Sciatic nerve (tissue), 2 donors: ENCODE data around the gene ZSCAN22. TPM values are rescaled to one million over a fixed set of nuclear protein-coding genes. Genes with fewer than 3 reads are reported as not detected.
"Not testable (repeated sequence)": the region's sequence is repeated elsewhere in the genome, so short reads cannot be mapped to it uniquely, and the experiment has no call there.

Source experiments
- ATAC-seq: fragments of 200-7000 bp; cut with Tn5 transposase; one replicate; pipeline ENCODE4 v1.9.1; 2020; ENCODE audit warnings: mild to moderate bottlenecking, moderate library complexity
- DNase-seq: peaks from one replicate; pipeline ENCODE4 v3.0.0-alpha.2; 2020; ENCODE audit warnings: low spot score
- intact Hi-C: fragments of 100-400 bp; cut with DNase I; formaldehyde crosslinking; loops from one replicate; pipeline ENCODE4 v1.14.2; 2022
- total RNA-seq: library from RNA; stranded (reverse); fragmentation: NEBNext Ultra II Directional; extraction: Animal tissue kit (Norgen Biotek cat#: 25700); gene quantifications from one replicate; pipeline ENCODE4 v1.2.1, GENCODE V29; 2021
- donor health status: DM: no; HTN: no; CAD: no.
- donor health status: DM: no; HTN: no; CAD: no.

ZSCAN22 gene
- 4.5 TPM for total RNA-seq

DNA sequence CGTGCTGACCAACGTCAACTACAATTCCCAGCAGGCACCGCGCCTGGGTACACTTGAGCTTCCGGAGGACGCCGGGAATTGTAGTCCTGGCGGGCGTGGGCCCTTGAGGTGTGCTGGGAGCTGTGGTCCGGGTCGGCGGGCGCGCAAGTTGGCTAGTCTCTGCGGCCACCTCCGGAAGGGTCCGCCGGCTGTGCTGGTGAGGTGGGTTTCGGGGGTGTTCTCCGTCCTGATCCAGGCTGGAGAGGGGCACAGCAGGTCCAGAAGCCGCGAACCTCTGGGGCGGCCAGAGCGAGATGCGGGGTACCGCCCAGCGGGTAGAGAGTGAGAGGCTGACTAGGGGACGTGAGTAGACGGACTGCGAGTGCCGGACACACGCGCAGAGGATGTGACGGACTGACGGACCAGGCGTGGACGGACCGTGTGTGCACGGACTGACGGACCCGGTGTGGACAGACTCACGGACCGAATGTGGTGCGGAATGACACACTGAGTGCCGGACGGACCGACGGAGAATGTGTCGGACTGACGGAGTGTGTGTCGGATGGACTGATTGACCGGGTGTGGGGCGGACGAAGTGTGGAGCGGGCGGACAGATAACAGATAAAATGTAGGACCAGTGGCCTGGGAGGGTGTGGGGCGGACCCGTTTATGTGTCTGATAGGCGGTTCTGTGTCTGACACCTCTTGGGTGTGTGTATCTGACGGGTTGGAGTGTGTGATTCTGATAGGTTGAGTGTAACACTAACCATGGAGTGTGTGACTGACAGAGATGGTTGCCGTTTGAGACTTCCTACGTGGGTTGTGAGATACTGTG lies at the start of gene ZSCAN22:
ZSCAN22 (plus strand) TSS at position 81 of the 813 bp plus-strand sequence. CDS start 7,809 bp downstream, outside the sequence.
- ATAC-seq (peak; percentile 99), DNase-seq (peak; percentile 98)
- intact Hi-C loops = no loop called here

DNA sequence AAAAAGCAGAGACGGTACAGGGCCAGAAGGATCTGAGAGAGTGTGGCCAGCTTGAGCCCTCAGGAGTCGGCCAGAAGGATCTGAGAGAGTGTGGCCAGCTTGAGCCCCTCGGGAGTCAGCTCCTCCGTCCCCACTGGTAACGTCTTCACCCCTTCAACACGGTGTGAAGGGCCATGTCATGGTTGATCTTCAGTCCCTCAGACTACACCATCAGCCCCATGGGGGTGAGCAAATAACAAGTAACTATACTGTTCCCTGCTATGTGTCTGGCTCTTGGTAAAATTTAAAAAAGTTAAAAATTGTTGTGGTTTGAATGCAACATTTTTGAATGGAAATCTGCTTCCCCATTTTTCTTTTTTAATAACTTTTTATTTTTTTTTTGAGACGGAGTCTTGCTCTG lies 49.6 kb upstream of the ZSCAN22 start:
- no peak for DNase-seq
- no peak for ATAC-seq
- intact Hi-C loops = no loop called here

DNA sequence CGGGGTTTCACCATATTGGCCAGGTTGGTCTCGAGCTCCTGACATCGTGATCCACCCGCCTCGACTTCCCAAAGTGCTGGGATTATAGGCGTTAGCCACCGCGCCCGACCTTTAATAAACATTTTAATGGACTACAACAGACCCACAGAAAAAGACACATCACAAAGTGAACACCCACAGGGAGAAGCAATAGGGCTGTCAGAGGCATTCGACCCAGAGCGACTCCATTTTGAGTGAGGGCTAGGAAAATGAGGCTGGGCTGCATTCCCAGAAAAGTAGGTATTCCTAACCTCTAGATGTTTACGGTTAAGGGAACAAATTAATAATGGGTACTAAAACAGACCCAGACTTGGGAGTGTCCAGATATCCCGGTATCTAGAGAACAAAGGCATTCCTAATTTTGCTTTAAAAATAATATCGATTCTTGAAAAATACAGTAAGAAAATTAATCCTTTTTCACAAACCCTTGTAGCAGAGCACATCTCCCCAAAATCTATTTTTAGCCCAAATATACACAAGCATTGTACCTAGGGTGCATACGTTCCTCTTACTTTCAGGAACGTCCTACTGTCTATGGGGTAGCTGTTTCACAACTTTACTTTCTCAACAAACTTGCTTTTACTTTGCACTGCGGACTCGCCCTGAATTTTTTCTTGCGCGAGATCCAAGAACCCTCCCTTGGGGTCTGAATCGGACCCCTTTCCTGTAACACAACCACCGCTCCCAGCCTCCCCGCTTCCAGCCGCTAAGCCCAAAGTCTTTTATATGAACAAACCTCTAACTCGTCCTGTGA lies 48.9 kb upstream of the ZSCAN22 start:
- DNase-seq (no peak), ATAC-seq (peak; percentile 43)
- intact Hi-C loops = no loop called here

DNA sequence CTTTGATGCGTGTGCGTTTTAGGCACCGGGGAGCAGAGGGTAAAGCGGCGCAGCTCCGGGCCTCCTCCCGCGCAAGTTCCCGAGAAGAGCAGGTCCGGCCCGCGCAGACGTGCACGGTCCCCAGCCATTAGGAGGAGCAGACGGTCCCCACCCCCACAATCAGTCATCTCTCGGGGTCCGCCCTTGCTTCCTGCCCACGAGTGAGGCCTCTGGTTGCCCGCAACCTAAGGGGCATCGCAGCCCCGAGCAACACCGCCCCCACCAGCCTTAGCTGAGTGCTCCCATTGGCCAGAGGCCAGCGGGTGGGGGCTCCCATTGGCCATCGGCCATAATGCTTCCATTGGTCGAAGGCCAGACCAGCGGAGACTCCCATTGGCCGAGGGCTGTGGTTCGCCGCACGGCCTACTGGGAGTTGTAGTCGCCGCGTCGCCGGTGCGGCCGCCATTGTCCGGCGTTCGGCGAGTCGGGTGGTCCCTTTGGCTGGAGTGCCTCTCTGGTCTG lies 48.2 kb upstream of the ZSCAN22 start, which contains the start of gene ZNF8:
ZNF8 (plus strand) TSS at position 415 of the 501 bp plus-strand sequence. CDS start 127 bp downstream, outside the sequence.
- DNase-seq (peak; percentile 98), ATAC-seq (peak; percentile 98)
- intact Hi-C loops = no loop called here

DNA sequence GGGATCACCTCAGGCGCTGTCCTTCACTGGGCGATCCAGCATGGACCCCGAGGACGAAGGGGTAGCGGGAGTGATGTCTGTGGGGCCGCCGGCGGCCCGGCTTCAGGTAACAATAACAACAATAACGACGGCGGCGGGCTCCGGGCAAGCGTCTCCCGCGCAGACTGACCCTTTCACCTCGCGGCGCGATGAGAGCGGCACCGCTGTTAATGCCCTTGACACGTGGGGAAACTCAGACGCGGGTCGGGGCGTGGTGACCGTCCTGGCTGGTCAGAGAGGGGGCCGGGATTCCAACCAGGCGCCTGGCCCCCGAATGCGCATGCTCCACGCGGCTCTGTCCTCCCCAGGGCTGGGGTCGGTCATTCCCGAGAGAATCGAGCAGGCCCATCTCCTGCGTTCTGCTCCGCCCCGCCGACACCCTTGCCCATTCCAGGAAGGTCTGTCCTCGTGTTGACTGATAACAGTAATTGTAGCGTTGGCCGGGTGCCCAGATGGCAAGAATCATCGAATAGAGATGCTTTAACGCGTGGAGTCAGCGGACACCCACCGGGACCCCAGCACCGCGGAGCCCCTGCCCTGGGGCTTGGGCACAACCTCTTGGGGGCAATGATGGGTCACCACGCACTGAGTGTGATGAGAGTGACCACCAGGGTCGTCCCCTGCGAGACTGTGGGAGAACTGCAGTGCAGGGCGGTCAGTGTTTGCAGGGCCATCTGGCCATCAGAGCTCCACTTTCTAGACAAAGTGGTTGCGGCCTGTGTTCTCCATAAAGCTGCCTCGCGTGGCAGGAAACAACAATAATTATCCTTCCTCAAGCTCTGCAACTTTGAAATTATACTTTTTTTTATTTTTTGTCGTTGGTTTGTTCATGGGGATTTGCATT lies 47.5 kb upstream of the ZSCAN22 start:
- intact Hi-C loops = no loop called here
- peak; percentile 61 for ATAC-seq
- DNase-seq = peak; percentile 83

DNA sequence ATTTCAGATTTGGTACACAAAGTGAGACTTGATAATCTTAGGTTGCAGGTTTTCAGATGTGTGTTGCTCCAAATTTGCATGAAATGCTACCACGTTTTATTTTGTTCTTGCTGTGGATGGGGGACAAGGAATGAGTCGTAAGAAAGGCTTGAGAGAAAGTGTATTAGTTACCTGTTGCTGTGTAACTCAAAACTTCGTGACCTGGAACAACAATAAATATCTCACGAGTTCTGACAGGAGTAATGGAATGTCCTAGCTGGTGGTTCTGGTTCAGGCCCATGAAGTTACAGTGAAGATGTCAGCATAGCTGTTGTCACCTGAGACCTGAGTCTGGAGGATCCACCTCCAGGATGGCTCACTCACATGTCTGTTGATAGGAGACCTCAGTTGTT lies 46.9 kb upstream of the ZSCAN22 start:
- ATAC-seq (no peak), DNase-seq (no peak)
- intact Hi-C loops = no loop called here

DNA sequence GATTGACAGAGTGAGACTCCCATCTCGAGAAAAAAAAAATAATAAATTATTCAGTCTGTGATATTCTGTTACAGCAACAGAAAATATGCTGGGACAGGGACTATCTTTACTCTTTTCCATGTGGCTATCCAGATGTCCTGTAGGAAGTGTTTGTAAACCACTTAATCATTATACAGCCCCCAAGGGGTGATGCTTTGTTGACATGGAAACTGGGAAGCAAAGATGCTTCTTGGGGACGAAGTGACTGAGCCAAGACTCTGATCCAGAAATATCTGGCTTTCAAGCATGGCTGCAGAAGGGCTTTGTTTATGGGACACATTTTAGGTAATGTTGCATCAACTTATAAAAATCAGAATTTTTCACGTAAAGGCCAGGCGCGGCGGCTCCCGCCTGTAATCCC lies 42.6 kb upstream of the ZSCAN22 start:
- intact Hi-C loops = no loop called here
- no peak for ATAC-seq
- no peak for DNase-seq

DNA sequence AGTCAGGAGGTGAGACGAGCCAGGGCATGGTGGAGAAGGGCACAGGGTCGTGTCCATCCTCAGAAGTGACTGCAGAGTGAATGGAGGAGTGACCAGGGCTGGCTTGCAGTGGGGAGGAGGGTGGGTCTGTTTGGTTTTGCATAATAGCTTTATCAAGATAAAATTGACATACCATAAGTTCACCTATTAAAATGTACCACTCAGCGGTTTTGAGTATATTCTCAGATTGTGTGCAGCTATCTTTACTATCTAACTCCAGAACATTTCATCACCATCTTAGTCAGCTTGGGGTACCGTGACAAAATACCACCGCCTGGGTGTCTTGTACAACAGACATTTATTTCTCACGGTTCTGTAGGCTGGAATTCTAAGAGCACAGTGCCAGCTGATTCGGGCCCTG lies 34.9 kb upstream of the ZSCAN22 start:
- no peak for ATAC-seq
- intact Hi-C loops = no loop called here
- DNase-seq = no peak

DNA sequence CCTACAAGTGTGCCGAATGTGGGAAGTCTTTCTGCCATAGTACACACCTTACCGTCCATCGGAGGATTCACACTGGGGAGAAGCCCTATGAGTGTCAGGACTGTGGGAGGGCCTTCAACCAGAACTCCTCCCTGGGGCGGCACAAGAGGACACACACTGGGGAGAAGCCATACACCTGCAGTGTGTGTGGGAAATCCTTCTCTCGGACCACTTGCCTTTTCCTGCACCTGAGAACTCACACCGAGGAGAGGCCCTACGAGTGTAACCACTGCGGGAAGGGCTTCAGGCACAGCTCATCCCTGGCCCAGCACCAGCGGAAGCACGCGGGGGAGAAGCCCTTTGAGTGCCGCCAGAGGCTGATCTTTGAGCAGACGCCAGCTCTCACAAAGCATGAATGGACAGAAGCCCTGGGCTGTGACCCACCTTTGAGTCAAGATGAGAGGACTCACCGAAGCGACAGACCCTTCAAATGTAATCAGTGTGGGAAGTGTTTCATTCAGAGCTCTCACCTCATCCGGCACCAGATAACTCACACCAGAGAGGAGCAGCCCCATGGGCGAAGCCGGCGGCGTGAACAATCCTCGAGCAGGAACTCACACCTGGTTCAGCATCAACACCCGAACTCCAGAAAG lies 31.9 kb upstream of the ZSCAN22 start:
- ATAC-seq (no peak), DNase-seq (no peak)
- intact Hi-C loops = no loop called here

DNA sequence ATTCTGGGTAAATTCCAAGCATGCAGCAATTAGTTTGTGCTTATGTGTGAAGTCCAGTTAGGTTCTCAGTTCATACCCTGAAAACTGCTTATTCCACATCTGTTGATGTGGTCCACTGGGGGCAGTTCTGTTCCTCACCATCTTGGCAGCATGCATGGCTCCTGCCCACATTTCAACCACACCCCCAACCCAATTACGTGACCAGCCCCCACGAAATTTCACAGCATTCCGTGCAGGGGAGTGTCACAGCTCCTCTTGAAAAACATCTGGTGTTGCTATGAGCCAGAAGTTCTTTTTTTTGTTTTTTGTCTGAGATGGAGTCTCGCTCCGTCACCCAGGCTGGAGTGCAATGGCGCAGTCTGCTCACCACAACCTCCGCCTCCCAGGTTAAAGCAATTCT lies 30.7 kb upstream of the ZSCAN22 start:
- ATAC-seq (no peak), DNase-seq (no peak)
- intact Hi-C loops = no loop called here

DNA sequence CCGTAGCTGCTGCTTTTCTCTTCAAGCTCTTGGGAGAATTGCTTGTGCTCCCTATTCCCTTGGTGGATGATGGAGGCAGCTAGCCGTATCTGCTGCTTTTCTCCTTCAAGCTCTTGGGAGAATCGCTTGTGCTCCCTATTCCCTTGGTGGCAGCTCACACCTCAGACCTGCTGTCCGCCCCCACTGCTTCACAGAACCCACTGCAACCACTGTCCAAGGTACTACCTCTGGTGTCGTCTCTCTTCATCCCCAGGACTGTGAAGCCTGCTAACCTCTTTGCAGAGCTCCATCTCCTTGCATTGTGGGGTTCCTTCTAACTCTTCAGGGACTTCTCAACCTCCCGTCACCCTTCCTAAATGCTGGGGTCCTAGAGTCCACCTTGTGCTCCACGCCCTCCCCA lies 26.2 kb upstream of the ZSCAN22 start:
- DNase-seq (no peak), ATAC-seq (no peak)
- intact Hi-C loops = no loop called here

DNA sequence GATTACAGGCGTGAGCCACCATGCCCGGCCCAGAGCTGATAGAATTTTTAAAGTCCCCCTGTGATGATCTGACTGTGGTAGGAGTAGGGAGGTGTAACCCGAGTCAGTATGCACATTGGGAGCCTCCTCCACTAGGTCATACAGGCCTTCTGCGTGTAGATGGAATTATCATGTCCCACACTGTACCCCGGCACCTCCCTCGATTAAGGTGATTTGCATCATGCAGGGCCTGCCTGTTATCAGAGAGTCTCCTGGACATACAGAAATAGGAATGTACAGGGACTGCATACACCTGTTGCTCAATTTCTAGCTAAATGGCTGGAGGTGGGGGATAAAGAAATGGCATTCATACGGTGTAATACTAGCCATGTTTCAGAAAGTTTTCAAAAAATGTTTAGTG lies 22.5 kb upstream of the ZSCAN22 start:
- intact Hi-C loops = no loop called here
- no peak for ATAC-seq
- no peak for DNase-seq

DNA sequence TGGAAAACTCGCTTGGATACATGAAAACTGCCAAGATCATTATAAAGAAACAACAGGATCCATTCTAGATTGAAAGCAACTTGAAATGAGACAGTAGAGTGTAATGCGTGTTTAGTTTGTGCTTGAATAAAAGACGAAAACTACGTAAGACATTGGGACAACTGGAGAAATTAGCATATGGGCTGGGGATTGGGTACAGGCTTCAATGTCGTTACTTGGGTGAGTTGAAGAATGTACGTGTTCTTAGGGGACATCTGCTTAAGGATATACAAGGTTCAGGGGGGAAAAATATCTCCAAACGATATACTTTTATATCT lies 22.1 kb upstream of the ZSCAN22 start:
- DNase-seq (no peak), ATAC-seq (peak; percentile 4)
- intact Hi-C loops = no loop called here

DNA sequence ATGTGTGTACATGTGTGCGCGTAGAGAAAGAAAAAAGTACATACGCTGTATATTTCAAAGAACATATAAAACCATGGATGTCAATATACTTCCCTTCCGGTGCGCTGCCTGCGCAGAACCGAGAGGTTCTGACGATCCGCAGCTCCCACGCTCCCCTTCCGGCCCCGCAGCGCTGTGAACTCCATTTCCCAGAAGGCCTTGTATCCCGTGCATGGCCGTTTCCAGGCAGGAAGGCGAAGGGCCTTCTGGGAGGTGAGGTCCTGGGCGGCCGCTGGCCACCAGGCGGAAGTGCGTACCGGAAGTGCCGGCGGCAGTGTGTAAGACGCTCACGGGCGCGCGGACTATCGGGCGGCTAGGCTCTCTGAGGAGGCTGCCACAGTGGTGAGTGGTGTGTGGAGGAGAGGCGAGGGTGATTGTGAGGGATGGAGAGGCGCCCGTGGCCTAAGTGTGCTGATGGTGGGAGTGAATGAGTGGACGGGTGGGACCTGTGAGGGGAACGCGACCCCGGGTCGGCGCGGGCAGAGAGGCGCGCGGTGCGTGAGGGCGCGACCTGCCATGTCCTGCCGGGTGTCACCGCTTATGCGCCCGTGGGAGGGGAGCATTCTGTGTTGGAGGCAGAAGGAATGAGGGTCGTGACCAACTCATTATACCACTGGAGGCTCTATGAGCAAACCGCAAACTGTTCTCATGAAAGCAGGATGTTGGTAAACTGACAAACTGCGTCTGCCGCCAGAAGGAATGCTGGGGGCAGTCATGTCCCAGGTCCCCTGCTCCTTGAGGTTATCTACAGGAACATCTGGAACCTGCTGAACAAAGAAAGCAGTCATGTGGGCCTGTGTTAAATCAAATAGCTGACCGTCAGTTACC lies 21.5 kb upstream of the ZSCAN22 start, which contains the start of gene ERVK3-1:
ERVK3-1 (plus strand) TSS at position 313 of the 867 bp plus-strand sequence. CDS start 6,792 bp downstream, outside the sequence.
- DNase-seq (peak; percentile 95), ATAC-seq (peak; percentile 100)
- intact Hi-C loops = no loop called here

DNA sequence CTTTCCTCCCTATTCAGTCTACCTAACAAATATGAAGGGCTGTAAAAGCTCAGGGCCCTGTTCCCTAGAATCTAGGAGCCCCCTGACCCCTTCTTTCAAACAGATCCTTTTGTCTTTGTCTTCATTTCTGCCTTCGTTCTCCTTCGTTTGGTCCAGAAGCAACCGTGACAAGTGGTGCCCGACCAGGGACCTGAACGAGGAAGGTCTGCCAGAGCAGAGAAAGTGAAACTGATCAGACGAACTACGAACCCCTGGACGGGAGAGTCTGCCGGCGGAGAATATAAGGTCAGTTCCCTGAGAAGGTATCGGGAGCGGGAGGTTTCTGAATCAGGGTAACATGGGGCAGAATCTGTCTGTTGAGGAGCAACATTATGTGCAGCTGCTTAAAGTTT lies 20.9 kb upstream of the ZSCAN22 start:
- ATAC-seq (no peak), DNase-seq (no peak)
- intact Hi-C loops = no loop called here

DNA sequence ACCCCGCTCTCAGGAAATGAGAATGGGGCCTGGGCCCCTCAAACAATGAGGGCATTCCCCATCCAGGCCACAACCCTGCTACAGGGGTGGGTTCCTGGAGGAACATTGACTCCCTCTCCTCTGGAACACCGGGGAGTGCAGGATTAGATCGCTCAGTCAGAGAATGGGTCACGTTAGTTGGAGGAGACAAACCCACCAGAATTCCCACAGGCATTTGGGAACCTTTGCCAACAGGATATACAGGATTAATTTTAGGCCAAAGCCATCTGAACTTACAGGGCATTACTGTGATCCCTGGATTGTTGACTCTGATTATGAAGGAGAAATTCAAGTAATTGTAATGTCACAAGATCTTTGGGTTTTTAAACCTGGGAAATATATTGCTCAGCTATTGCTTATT lies 19.1 kb upstream of the ZSCAN22 start:
- no peak for DNase-seq
- ATAC-seq = no peak
- intact Hi-C loops = no loop called here

DNA sequence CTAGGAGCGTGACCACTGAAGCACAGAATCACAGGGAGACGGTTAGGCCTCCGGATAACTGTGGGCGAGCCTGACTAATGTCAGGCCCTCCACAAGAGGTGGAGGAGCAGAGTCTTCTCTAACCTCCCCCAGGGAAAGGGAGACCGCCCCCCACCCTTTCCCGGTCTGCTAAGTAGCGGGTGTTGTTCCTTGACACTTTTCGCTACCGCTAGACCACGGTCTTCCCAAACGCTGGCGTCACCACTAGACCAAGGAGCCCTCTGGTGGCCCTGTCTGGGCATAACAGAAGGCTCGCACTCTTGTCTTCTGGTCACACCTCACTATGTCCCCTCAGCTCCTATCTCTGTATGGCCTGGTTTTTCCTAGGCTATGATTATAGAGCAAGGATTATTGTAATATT lies 16.1 kb upstream of the ZSCAN22 start:
- ATAC-seq, DNase-seq, intact Hi-C loops: not testable (repeated sequence)

DNA sequence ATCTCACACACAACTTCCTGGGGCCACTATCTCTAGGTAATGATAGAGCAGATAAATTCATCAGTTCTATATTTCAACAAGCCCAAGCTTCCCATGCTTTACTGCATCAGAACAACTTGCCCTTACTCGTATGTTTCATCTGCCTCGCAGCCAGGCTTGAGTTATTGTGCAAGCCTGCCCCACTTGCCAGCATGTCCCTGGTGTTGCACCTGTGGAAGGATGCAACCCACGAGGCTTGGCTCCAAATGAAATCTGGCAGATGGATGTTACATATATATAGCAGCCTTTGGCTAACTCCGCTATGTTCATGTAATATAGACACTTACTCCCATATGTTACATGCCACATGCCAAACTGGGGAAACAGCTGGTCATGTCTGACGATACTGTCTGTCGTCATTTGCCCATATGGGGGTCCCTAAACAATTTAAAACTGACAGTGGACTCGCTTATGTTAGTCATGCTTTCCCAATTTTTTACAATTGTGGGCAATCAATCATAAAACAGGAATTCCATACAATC lies 15.4 kb upstream of the ZSCAN22 start:
- ATAC-seq = no peak
- intact Hi-C loops = no loop called here

More for the DNA sequence above, 15.4 kb upstream of the ZSCAN22 start:
- no peak for DNase-seq
